Fibroblast of pulmonary artery (primary cell): Measurements from ENCODE around the gene CASS4.
A peak's percentile ranks its signal among the peaks of the same experiment; 100 is the strongest.

Experiments
- DNase-seq: peaks from one replicate; pipeline ENCODE4 v3.0.0-alpha.2; 2010; ENCODE audit warnings: low read depth
- H3K4me3 ChIP-seq: replicated peaks from 2 replicates; pipeline ENCODE4 v1.5.1; 2011; ENCODE audit warnings: low read depth, mild to moderate bottlenecking, control low read depth, low read length, moderate library complexity
- TF ChIP-seq, protein P1 (sequence below): IDR thresholded peaks from 2 replicates; pipeline ENCODE4 v1.5.1; 2011; ENCODE audit warnings: mild to moderate bottlenecking, control low read depth, low read length, inconsistent platforms; ENCODE audit errors: missing control alignments

Gene CASS4

DNA sequence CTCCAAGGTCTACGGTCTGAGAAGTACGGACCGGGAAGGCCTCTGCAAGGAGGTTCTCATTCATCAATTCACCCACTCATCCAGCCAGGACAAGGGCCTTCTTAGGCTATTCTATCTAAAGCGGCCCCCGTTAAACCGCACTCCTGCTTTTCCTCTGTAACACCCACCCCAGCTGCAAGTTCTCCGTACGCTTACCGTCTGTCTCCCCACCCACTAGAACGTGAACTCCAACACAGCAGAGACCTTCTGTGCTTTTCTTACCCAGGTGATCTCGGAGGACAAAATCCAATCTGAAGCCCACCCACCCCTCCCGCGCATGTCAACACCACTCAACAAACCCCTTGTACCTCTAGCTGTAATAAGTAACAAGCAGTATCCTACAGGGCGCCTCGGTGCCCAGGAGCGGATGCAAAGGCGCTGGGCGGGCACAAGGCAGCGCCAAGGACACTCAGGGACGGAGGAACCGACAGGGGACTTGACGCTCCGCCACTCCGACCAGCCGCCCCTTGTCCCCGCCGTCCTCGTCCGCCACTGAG is 20.4 kb upstream of the CASS4 start:
- TF ChIP-seq, protein P1, sequence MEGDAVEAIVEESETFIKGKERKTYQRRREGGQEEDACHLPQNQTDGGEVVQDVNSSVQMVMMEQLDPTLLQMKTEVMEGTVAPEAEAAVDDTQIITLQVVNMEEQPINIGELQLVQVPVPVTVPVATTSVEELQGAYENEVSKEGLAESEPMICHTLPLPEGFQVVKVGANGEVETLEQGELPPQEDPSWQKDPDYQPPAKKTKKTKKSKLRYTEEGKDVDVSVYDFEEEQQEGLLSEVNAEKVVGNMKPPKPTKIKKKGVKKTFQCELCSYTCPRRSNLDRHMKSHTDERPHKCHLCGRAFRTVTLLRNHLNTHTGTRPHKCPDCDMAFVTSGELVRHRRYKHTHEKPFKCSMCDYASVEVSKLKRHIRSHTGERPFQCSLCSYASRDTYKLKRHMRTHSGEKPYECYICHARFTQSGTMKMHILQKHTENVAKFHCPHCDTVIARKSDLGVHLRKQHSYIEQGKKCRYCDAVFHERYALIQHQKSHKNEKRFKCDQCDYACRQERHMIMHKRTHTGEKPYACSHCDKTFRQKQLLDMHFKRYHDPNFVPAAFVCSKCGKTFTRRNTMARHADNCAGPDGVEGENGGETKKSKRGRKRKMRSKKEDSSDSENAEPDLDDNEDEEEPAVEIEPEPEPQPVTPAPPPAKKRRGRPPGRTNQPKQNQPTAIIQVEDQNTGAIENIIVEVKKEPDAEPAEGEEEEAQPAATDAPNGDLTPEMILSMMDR: no peak
- H3K4me3 ChIP-seq: peak overlapping the region; percentile 90
- peak; percentile 10 for DNase-seq

- DNase-seq: peak; percentile 100
- TF ChIP-seq, protein P1: no peak
- peak within 1 kb of the TSS; percentile 90 for H3K4me3 ChIP-seq
Observed at GRCh38 chr20:56392132-56392880, 19.8 kb upstream of the CASS4 start, which contains the start of the genes AURKA and CSTF1. Gene AURKA, minus strand, starts transcription at chr20:56392215. Its CDS starts 4,018 bp downstream, at chr20:56388197. Gene CSTF1, plus strand, starts transcription at chr20:56392645. Its CDS starts 2,908 bp downstream, at chr20:56395553.

GRCh38 chr20:56392881-56393482 is 19.1 kb upstream of the CASS4 start:
- TF ChIP-seq, protein P1: no peak
- peak; percentile 26 for DNase-seq
- H3K4me3 ChIP-seq: peak overlapping the region; percentile 90

- H3K4me3 ChIP-seq: peak overlapping the region; percentile 90
Observed at GRCh38 chr20:56393653-56394052, 18.4 kb upstream of the CASS4 start.

GRCh38 chr20:56395166-56395565 is 16.9 kb upstream of the CASS4 start:
- H3K4me3 ChIP-seq: no peak overlapping the region
- TF ChIP-seq, protein P1: no peak

More at GRCh38 chr20:56393653-56394052, 18.4 kb upstream of the CASS4 start:
- DNase-seq: no peak
- TF ChIP-seq, protein P1: no peak

DNA sequence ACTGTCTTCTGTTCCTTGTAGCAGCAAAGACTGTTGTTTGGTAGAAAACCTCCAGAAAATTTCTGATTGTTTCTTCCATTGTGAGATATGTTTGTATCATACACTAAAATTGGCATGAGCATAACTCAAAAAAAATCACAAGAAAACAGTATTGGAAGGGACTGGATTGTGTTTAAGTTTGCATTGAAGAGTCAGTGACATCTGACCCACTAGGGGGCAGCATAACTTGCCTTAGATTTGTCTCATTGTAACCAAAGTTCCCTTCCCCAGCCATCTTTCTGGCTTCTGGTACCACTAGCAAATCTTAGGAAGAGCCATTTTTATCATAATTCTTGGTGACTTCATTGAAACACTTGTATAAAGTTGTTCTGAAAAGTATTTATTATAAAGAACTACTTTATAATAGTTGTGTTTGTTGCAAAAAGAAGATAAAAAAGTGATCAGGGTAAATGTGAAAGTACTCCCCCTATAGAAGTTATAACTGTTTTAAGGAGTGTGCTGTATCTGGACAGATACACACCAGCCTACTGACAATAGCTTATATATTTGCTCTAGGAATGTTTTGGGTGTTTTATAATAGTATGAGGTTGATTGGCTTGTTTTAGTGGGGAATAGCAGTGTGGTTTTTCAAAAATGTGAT is 11.9 kb upstream of the CASS4 start:
- TF ChIP-seq, protein P1: peak; percentile 80
- no peak overlapping the region for H3K4me3 ChIP-seq
- peak; percentile 93 for DNase-seq

More at GRCh38 chr20:56395166-56395565, 16.9 kb upstream of the CASS4 start:
- DNase-seq: no peak
